Peyer's patch (tissue), 4 donors: Measurements from ENCODE around the gene ZC3H8. TPM values are rescaled to one million over a fixed set of nuclear protein-coding genes. Genes with fewer than 3 reads are reported as not detected.

Source experiments
- DNase-seq, 3 donors: peaks; one replicate each; pipeline ENCODE4 v3.0.0-alpha.2; 2017 to 2019
- H3K27ac ChIP-seq, 4 donors: fragments of 200-600 bp; sonication (generic); one replicate each; pipeline ENCODE4 v1.5.1; 2016 to 2019
- H3K27me3 ChIP-seq, 2 donors: fragments of 200-600 bp; sonication (generic); one replicate each; pipeline ENCODE4 v1.5.1; 2019
- H3K36me3 ChIP-seq, 3 donors: fragments of 200-600 bp; sonication (generic); one replicate each; pipeline ENCODE4 v1.5.1; 2016 to 2019
- H3K4me1 ChIP-seq, 4 donors: fragments of 200-600 bp; sonication (generic); one replicate each; pipeline ENCODE4 v1.5.1; 2016 to 2019
- H3K4me3 ChIP-seq, 4 donors: fragments of 200-600 bp; sonication (generic); 1 replicate in 3 of 4; 2 replicates in 1 of 4; pipeline ENCODE4 v1.5.1; 2016 to 2019; ENCODE audit warnings: mild to moderate bottlenecking in 1 of 4
- H3K9me3 ChIP-seq, 4 donors: fragments of 200-600 bp; sonication (generic); one replicate each; pipeline ENCODE4 v1.5.1; 2016 to 2019; ENCODE audit warnings: mild to moderate bottlenecking in 1 of 4
- POLR2A ChIP-seq, 2 donors: fragments of 450-650 bp; IDR thresholded peaks; one replicate each; pipeline ENCODE4 v1.5.1; 2017; ENCODE audit warnings: antibody characterized with exemption in 2 of 2, mild to moderate bottlenecking in 2 of 2, moderate library complexity in 2 of 2
- total RNA-seq, 4 donors: library from RNA; depleted of rRNA; stranded (reverse); fragments of >200 nt; gene quantifications; one replicate each; pipeline ENCODE4 v1.1.0, GENCODE V29; 2016
- TF ChIP-seq, protein P1 (sequence below), 6 experiments: fragments of 450-650 bp in 4 of 6; fragments of 200-600 bp in 2 of 6; sonication (generic) in 1 of 6; IDR thresholded peaks; one replicate each; pipeline ENCODE4 v1.5.1; 2017 to 2019; ENCODE audit warnings: antibody characterized with exemption in 6 of 6, mild to moderate bottlenecking in 3 of 6, moderate library complexity in 1 of 6

Gene ZC3H8
- total RNA-seq, 4 donors from 2014 or later = 21.9 to 92.4 (median 31.2) TPM

DNA sequence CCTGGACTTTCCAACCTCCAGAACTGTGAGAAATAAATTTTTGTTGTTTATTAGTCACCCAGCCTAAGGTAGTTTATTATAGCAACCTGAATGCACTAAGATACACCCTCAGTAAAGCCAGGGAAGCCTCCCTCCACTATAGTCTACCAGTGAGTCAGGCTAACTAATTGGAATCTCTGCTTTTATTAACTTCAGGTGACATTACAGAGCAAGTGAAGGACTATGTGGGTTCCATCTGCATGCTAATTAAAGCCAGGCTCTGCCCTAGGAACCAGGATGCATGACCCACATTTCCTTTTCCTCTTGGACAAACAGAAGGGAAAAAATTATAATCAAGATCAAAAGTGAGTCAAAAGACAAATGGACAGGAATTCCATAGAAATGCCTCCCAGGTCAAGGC lies 56.1 kb downstream of the ZC3H8 start:
- Histone ChIP-seq H3K36me3 (no peaks in the 10 kb centered on the region), H3K27me3 (no peaks in the 10 kb centered on the region), H3K4me1 (no peaks in the 10 kb centered on the region), H3K27ac (no peak overlapping the region), H3K9me3 (peaks cover 0 to 3% (median 0%) of the 10 kb centered on the region in 4 donors), H3K4me3 (no peak overlapping the region)
- no peak for DNase-seq
- TF ChIP-seq, protein P1, sequence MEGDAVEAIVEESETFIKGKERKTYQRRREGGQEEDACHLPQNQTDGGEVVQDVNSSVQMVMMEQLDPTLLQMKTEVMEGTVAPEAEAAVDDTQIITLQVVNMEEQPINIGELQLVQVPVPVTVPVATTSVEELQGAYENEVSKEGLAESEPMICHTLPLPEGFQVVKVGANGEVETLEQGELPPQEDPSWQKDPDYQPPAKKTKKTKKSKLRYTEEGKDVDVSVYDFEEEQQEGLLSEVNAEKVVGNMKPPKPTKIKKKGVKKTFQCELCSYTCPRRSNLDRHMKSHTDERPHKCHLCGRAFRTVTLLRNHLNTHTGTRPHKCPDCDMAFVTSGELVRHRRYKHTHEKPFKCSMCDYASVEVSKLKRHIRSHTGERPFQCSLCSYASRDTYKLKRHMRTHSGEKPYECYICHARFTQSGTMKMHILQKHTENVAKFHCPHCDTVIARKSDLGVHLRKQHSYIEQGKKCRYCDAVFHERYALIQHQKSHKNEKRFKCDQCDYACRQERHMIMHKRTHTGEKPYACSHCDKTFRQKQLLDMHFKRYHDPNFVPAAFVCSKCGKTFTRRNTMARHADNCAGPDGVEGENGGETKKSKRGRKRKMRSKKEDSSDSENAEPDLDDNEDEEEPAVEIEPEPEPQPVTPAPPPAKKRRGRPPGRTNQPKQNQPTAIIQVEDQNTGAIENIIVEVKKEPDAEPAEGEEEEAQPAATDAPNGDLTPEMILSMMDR (IDR thresholded peaks at IDR 0.05) = no peak
- no peak for TF ChIP-seq POLR2A (IDR thresholded peaks at IDR 0.05)

DNA sequence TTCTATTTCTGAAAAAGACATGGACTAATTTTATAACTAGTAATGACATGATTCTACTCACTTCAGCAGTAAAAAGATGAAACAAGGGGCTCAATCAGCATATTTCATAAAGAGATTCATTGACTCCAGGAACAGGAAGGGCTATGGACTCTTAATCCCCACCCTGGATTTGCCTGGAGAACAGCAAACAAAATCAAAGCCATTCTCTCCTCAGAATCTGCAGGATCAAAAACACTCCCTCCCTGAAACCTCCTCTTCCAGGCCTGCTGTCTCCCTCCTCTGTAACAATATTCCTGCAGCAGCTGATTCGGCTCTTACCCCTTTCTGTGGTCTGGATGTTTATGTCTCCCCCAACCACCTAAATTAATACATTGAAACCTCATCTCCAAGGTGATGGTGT lies 57.0 kb downstream of the ZC3H8 start:
- Histone ChIP-seq H3K27me3 (no peaks in the 10 kb centered on the region), H3K4me1 (no peaks in the 10 kb centered on the region), H3K9me3 (no peaks in the 10 kb centered on the region), H3K36me3 (no peaks in the 10 kb centered on the region), H3K4me3 (no peak overlapping the region), H3K27ac (no peak overlapping the region)
- TF ChIP-seq, protein P1 (IDR thresholded peaks at IDR 0.05) = no peak
- TF ChIP-seq POLR2A (IDR thresholded peaks at IDR 0.05) = no peak
- DNase-seq = no peak

DNA sequence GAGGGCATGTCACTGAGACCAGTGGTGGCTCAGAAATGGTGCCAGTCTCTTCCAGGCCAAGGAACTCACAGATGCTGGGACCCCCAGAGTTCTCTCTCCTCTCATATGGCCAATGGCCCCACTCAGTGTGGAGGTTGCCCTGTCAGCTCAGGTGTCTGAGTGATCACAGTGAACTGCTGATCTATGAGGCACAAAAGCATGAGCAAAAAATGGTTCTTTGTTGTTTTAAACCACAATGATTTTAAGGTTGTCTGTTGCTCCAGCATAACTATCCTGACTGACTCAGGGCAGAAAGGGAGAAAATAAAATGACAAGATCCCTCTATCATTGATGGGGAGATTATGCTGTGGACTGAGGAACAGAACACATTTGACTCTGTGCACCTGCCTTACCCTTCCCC lies 58.9 kb downstream of the ZC3H8 start:
- no peak overlapping the region for H3K4me3 ChIP-seq
- H3K4me1 ChIP-seq = no peaks in the 10 kb centered on the region
- no peaks in the 10 kb centered on the region for H3K27me3 ChIP-seq
- H3K36me3 ChIP-seq = no peaks in the 10 kb centered on the region
- TF ChIP-seq, protein P1 (IDR thresholded peaks at IDR 0.05) = no peak
- TF ChIP-seq POLR2A (IDR thresholded peaks at IDR 0.05) = no peak
- no peak for DNase-seq
- no peak overlapping the region for H3K27ac ChIP-seq
- H3K9me3 ChIP-seq = no peaks in the 10 kb centered on the region

DNA sequence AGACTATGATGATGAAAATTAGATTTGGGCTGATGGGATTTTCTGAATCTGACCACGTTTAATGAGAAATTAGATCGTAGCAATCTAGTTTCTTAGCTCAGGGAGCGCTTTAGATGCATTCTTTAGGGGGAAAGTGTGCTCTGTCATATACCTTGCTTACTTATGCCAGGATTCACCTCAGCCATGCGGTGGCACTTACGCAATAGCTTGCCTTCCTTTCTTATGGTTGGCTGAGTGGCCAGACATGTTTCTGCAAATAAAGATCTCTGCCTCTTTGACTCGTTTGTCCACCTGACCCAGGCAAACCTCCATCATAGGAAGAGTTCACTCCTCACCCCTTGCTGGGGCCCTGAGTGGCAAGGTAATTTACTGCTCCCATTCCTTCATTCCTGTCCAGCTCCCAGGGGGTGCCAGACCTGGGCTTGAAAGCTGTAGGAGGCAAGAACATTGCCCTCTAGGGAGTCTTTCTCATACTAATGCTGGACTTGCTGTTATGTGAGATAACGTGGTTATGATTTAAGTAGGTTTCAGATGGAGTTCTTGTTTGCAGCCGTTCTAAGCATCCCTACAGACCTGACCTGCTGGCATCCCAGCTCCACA lies 59.6 kb downstream of the ZC3H8 start:
- TF ChIP-seq, protein P1 (IDR thresholded peaks at IDR 0.05) = no peak
- no peak for TF ChIP-seq POLR2A (IDR thresholded peaks at IDR 0.05)
- no peaks in the 10 kb centered on the region for H3K9me3 ChIP-seq
- no peak overlapping the region for H3K4me3 ChIP-seq
- no peaks in the 10 kb centered on the region for H3K36me3 ChIP-seq
- H3K4me1 ChIP-seq = no peaks in the 10 kb centered on the region
- DNase-seq = no peak
- no peak overlapping the region for H3K27ac ChIP-seq
- no peaks in the 10 kb centered on the region for H3K27me3 ChIP-seq

DNA sequence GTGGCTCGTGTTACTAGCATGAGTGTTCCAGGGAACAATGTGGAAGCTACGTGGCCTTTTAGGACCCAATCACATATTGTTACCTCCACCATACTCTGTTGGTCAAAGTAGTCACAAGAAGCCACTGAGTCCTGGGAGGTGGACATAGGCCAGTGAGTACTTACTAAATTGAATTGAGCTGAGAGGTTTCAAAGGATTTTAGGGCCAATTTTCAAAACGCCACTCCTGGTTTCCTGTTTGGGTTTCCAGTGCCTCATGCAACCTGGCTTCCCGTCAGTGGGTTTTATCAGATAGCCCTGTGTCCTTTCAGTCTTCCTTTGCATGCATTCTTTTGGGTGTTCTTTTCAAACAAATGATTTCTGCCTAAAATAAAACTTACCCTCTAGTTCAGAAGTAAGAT lies 60.4 kb downstream of the ZC3H8 start:
- DNase-seq = no peak
- TF ChIP-seq, protein P1 (IDR thresholded peaks at IDR 0.05) = no peak
- TF ChIP-seq POLR2A (IDR thresholded peaks at IDR 0.05) = no peak
- Histone ChIP-seq H3K4me1 (no peaks in the 10 kb centered on the region), H3K27ac (no peak overlapping the region), H3K4me3 (no peak overlapping the region), H3K36me3 (no peaks in the 10 kb centered on the region), H3K9me3 (no peaks in the 10 kb centered on the region), H3K27me3 (no peaks in the 10 kb centered on the region)

DNA sequence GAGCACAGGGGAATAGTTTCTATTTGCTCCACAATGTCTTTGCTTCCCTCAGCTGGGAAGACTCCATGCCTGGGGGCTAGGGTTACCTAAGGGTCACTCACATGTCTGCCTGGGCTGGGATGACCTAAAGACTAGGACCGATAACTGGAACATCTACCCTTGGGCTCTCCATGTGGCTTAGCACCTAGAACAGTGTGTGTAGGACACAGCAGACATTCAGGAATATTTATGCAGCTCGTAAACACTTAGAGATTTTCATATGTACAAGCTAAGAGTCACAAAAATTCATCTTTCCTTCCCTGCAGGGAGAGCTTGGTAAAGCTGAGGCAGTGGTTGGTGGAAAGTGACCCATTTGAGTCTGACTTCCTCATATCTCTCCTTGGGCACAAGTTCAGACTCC lies 60.8 kb downstream of the ZC3H8 start:
- Histone ChIP-seq H3K27me3 (no peaks in the 10 kb centered on the region), H3K36me3 (no peaks in the 10 kb centered on the region), H3K4me3 (no peak overlapping the region), H3K27ac (no peak overlapping the region), H3K9me3 (no peaks in the 10 kb centered on the region), H3K4me1 (peaks cover 0 to 1% (median 0%) of the 10 kb centered on the region in 4 donors)
- no peak for TF ChIP-seq POLR2A (IDR thresholded peaks at IDR 0.05)
- TF ChIP-seq, protein P1 (IDR thresholded peaks at IDR 0.05) = no peak
- no peak for DNase-seq
